CD4-positive, alpha-beta T cell (primary cell): ENCODE data around the gene CPNE8. TPM values are rescaled to one million over a fixed set of nuclear protein-coding genes. Genes with fewer than 3 reads are reported as not detected.

Experiments used
- ATAC-seq: fragments of 200-7000 bp; cut with Tn5 transposase; one replicate; pipeline ENCODE4 v1.10.0; 2022; ENCODE audit warnings: mild to moderate bottlenecking; ENCODE audit not compliant: poor library complexity
- CTCF ChIA-PET: fragments of 350-600 bp; sonication (Branson Sonifier 250); formaldehyde crosslinking; loops from one replicate; lab custom pipeline; 2021; ENCODE audit warnings: antibody characterized with exemption, inconsistent platforms; lab: Charles Lee
- POLR2A ChIA-PET: fragments of 350-600 bp; sonication (Branson Sonifier 250); formaldehyde crosslinking; loops from one replicate; lab custom pipeline; 2021; ENCODE audit warnings: antibody characterized with exemption, inconsistent platforms; lab: Charles Lee
- DNase-seq, 14 experiments: peaks; one replicate each; pipeline ENCODE4 v3.0.0-alpha.2; 2013 to 2020; ENCODE audit warnings: mixed read lengths in 2 of 14
- H3K27ac ChIP-seq, 2 donors: one replicate each; pipeline versions ENCODE4 v1.5.1 to v1.7.0; 2013; ENCODE audit warnings: low read length in 2 of 2, low read depth in 1 of 2, mild to moderate bottlenecking in 1 of 2
- H3K27me3 ChIP-seq, 2 experiments: 1 replicate in 1 of 2; 2 replicates in 1 of 2; pipeline versions ENCODE4 v1.6.1 to v1.7.0; 2013; ENCODE audit warnings: low read length in 2 of 2, control low read depth in 1 of 2, mild to moderate bottlenecking in 1 of 2, moderate library complexity in 1 of 2; ENCODE audit not compliant: insufficient read depth in 2 of 2, control insufficient read depth in 1 of 2
- H3K36me3 ChIP-seq: one replicate; pipeline ENCODE4 v1.6.1; 2013; ENCODE audit warnings: low read length, control low read depth; ENCODE audit not compliant: insufficient read depth
- H3K4me1 ChIP-seq: one replicate; pipeline ENCODE4 v1.6.1; 2013; ENCODE audit warnings: low read length, control low read depth; ENCODE audit not compliant: insufficient read depth
- H3K4me3 ChIP-seq: one replicate; pipeline ENCODE4 v1.5.1; 2013; ENCODE audit warnings: mild to moderate bottlenecking, low read length, moderate library complexity
- H3K9me3 ChIP-seq, 2 experiments: 1 replicate in 1 of 2; 2 replicates in 1 of 2; pipeline versions ENCODE4 v1.6.1 to v1.7.0; 2013; ENCODE audit warnings: low read length in 2 of 2, mild to moderate bottlenecking in 2 of 2, control low read depth in 1 of 2, moderate library complexity in 1 of 2; ENCODE audit not compliant: control insufficient read depth in 1 of 2, insufficient read depth in 1 of 2
- H3K27ac Mint-ChIP-seq: one replicate; pipeline ENCODE4 v1.8.0; 2020; ENCODE audit warnings: mixed read lengths
- H3K27me3 Mint-ChIP-seq: one replicate; pipeline ENCODE4 v1.8.0; 2021; ENCODE audit warnings: mixed read lengths
- H3K36me3 Mint-ChIP-seq: one replicate; pipeline ENCODE4 v1.8.0; 2021; ENCODE audit warnings: low read depth, mixed read lengths
- H3K4me1 Mint-ChIP-seq: one replicate; pipeline ENCODE4 v1.8.0; 2021; ENCODE audit warnings: low read depth, mixed read lengths
- H3K4me3 Mint-ChIP-seq: one replicate; pipeline ENCODE4 v1.8.0; 2020; ENCODE audit warnings: mild to moderate bottlenecking, mixed read lengths
- H3K9me3 Mint-ChIP-seq: one replicate; pipeline ENCODE4 v1.8.0; 2020; ENCODE audit warnings: mixed read lengths
- CTCF ChIP-seq: fragments of 200-600 bp; IDR thresholded peaks from one replicate; pipeline ENCODE4 v1.8.0; 2022; ENCODE audit warnings: antibody characterized with exemption, mild to moderate bottlenecking
- intact Hi-C, 2 experiments: fragments of 100-400 bp; cut with DNase I in 1 of 2; cut with micrococcal nuclease in 1 of 2; formaldehyde crosslinking; loops; one replicate each; pipeline versions ENCODE4 v1.15.1 to v1.9.0; 2023 to 2025; cut with DNase I, micrococcal nuclease
- total RNA-seq, 174 experiments: library from RNA in 2 of 174; stranded (reverse) in 2 of 174; gene quantifications; one replicate each; pipeline ENCODE4 v1.2.3 and lab custom pipeline; 2021 to 2026

CPNE8 gene
- total RNA-seq, 2 experiments from 2014 or later: 2.7 to 3.6 TPM

- Histone ChIP-seq H3K27me3 (peaks cover 0 to 4% of the 10 kb centered on the region in 2 experiments), H3K36me3 (no peaks in the 10 kb centered on the region), H3K4me3 (no peak overlapping the region), H3K27ac (no peak overlapping the region), H3K9me3 (peaks cover 0 to 4% of the 10 kb centered on the region in 2 experiments), H3K4me1 (no peaks in the 10 kb centered on the region)
- CTCF ChIA-PET: no interaction called here
- Mint-ChIP-seq H3K9me3 (no peaks in the 10 kb centered on the region), H3K4me3 (no peak overlapping the region), H3K27me3 (peaks cover 19% of the 10 kb centered on the region), H3K36me3 (no peaks in the 10 kb centered on the region), H3K4me1 (peaks cover 3% of the 10 kb centered on the region), H3K27ac (no peak overlapping the region)
- POLR2A ChIA-PET: no interaction called here
- ATAC-seq (no peak), DNase-seq (no peak)
- no peak for TF ChIP-seq CTCF
- intact Hi-C loops: no loop called here
Observed at GRCh38 chr12:38912116-38912515, 6.7 kb upstream of the CPNE8 start.

- Histone ChIP-seq H3K27me3 (peaks cover 0 to 8% of the 10 kb centered on the region in 2 experiments), H3K4me1 (peaks cover 3% of the 10 kb centered on the region), H3K4me3 (no peak overlapping the region), H3K9me3 (peaks cover 0 to 6% of the 10 kb centered on the region in 2 experiments), H3K27ac (no peak overlapping the region), H3K36me3 (no peaks in the 10 kb centered on the region)
- H3K27ac Mint-ChIP-seq: no peak overlapping the region
- no peak for ATAC-seq
- H3K9me3 Mint-ChIP-seq: no peaks in the 10 kb centered on the region
- H3K36me3 Mint-ChIP-seq: no peaks in the 10 kb centered on the region
- H3K4me1 Mint-ChIP-seq: peaks cover 9% of the 10 kb centered on the region
- CTCF ChIA-PET: no interaction called here
- TF ChIP-seq CTCF: no peak
- no peak overlapping the region for H3K4me3 Mint-ChIP-seq
- H3K27me3 Mint-ChIP-seq: peaks cover 23% of the 10 kb centered on the region
- intact Hi-C loops: no loop called here
- POLR2A ChIA-PET: no interaction called here
- no peak for DNase-seq
Observed at GRCh38 chr12:38911611-38912010, 6.2 kb upstream of the CPNE8 start.

GRCh38 chr12:38907201-38907923 is 2.0 kb upstream of the CPNE8 start:
- peaks cover 23% of the 10 kb centered on the region for H3K27me3 Mint-ChIP-seq
- DNase-seq (peak in 2 of 14 experiments; percentile 10), ATAC-seq (no peak)
- H3K9me3 ChIP-seq: peaks cover 0 to 27% of the 10 kb centered on the region in 2 experiments
- H3K36me3 Mint-ChIP-seq: peaks cover 6% of the 10 kb centered on the region
- peaks cover 35% of the 10 kb centered on the region for H3K4me1 Mint-ChIP-seq
- H3K4me3 Mint-ChIP-seq: peak overlapping the region; percentile 92
- peak overlapping the region; percentile 88 for H3K4me3 ChIP-seq
- ChIA-PET POLR2A (interaction anchor here (1.1 kb wide), 1 partner anchor 1098 kb away, joined by 3 read pairs; no protein-coding TSS in a partner anchor), CTCF (interaction anchor here (1.4 kb wide), 1 partner anchor 14 kb away, joined by 3 read pairs; no protein-coding TSS in a partner anchor)
- no peaks in the 10 kb centered on the region for H3K9me3 Mint-ChIP-seq
- no peak overlapping the region for H3K27ac Mint-ChIP-seq
- no peak for TF ChIP-seq CTCF
- no peak overlapping the region for H3K27ac ChIP-seq
- peaks cover 0 to 8% of the 10 kb centered on the region in 2 experiments for H3K27me3 ChIP-seq
- no peaks in the 10 kb centered on the region for H3K36me3 ChIP-seq
- H3K4me1 ChIP-seq: peaks cover 8% of the 10 kb centered on the region
- intact Hi-C loops: loop anchor here in 1 of 2 experiments (10.0 kb wide), 1 partner anchor 593 kb away; the partner anchor contains the start of gene ALG10B
